OCI-LY3 (cell line): ENCODE results near the gene APOA5.

Source experiments
- CTCF ChIP-seq: fragments of 200-600, 300-600 bp; sonication (generic); IDR thresholded peaks from 2 replicates; pipeline ENCODE4 v1.5.1; 2014; ENCODE audit warnings: antibody characterized with exemption, low read length, low read depth
- EZH2phosphoT487 ChIP-seq: fragments of 200-600 bp; shearing (Covaris generic); IDR thresholded peaks from 2 replicates; pipeline ENCODE4 v1.6.1; 2018; ENCODE audit warnings: antibody characterized with exemption, mixed run types, low read depth

GRCh38 chr11:116821050-116821918, 29.6 kb upstream of the APOA5 start:
- TF ChIP-seq CTCF = no peak
- no peak for TF ChIP-seq EZH2phosphoT487
